ENCODE measurements around the gene CD248.
"Not testable (repeated sequence)": the region's sequence is repeated elsewhere in the genome, so short reads cannot be mapped to it uniquely, and the experiment has no call there.

CD248 gene

GRCh38 chr11:66362481-66363147 is 45.8 kb upstream of the CD248 start:
- no peak for TF ChIP-seq CTCF (IDR thresholded peaks at IDR 0.05; ENCODE audit: control extremely low read depth, extremely low read depth, low read depth, missing control alignments)
- ChIA-PET POLR2A (interaction anchor here (1.5 kb wide), 1 partner anchor 15 kb away, joined by 4 read pairs; the partner anchor contains the start of gene B4GAT1), CTCF (interaction anchor here (0.9 to 2.8 kb wide), 12 partner anchors 9 to 169 kb away, joined by 3 to 22 read pairs (median 5); partner anchors contain the start of genes B4GAT1, BRMS1 and SLC29A2)
- DNase-seq (ENCODE audit: extremely low spot score), result no peak

GRCh38 chr11:66361502-66361941 is 44.7 kb upstream of the CD248 start:
- CTCF ChIA-PET, result interaction anchor here (1.5 to 1.6 kb wide), 3 partner anchors 10 to 28 kb away, joined by 4 to 8 read pairs (median 5); no protein-coding TSS in a partner anchor
- POLR2A ChIA-PET, result interaction anchor here (1.5 kb wide), 1 partner anchor 14 kb away, joined by 4 read pairs; the partner anchor contains the start of gene B4GAT1
- DNase-seq (ENCODE audit: extremely low spot score), result no peak
- no peak for TF ChIP-seq CTCF (IDR thresholded peaks at IDR 0.05; ENCODE audit: control extremely low read depth, extremely low read depth, low read depth, missing control alignments)

- ChIA-PET POLR2A (interaction anchor here (0.6 kb wide), 2 partner anchors 28 to 317 kb away, joined by 3 read pairs; partner anchors contain the start of gene RBM4B), CTCF (interaction anchor here (1.1 to 1.6 kb wide), 3 partner anchors 26 to 30 kb away, joined by 3 to 8 read pairs (median 5); no protein-coding TSS in a partner anchor)
- peak; percentile 12 for DNase-seq (ENCODE audit: extremely low spot score)
- no peak for TF ChIP-seq CTCF (IDR thresholded peaks at IDR 0.05; ENCODE audit: control extremely low read depth, extremely low read depth, low read depth, missing control alignments)
Observed at GRCh38 chr11:66360406-66361073, 43.7 kb upstream of the CD248 start.

- ChIA-PET CTCF (interaction anchor here (1.1 kb wide), 1 partner anchor 31 kb away, joined by 3 read pairs; no protein-coding TSS in a partner anchor), POLR2A (interaction anchor here (1.4 kb wide), 1 partner anchor 12 kb away, joined by 3 read pairs; no protein-coding TSS in a partner anchor)
- peak; percentile 10 for DNase-seq (ENCODE audit: extremely low spot score)
- TF ChIP-seq CTCF (IDR thresholded peaks at IDR 0.05; ENCODE audit: control extremely low read depth, extremely low read depth, low read depth, missing control alignments), result no peak
Observed at GRCh38 chr11:66359662-66360087, 42.8 kb upstream of the CD248 start.

GRCh38 chr11:66350560-66351235 is 33.9 kb upstream of the CD248 start:
- DNase-seq (ENCODE audit: extremely low spot score); POLR2A ChIA-PET: not testable (repeated sequence)
- CTCF ChIA-PET, result interaction anchor here (1.0 to 1.8 kb wide), 5 partner anchors 8 to 39 kb away, joined by 3 to 8 read pairs (median 4); no protein-coding TSS in a partner anchor

GRCh38 chr11:66349084-66349386 is 32.2 kb upstream of the CD248 start:
- no peak for DNase-seq (ENCODE audit: extremely low spot score)
- POLR2A ChIA-PET, result no interaction called here
- CTCF ChIA-PET, result no interaction called here
- TF ChIP-seq CTCF (IDR thresholded peaks at IDR 0.05; ENCODE audit: control extremely low read depth, extremely low read depth, low read depth, missing control alignments), result no peak

Measured in GM10248 (cell line).